Liver (tissue), 9 donors: Measurements from ENCODE around the gene OSBPL10. TPM values are rescaled to one million over a fixed set of nuclear protein-coding genes. Genes with fewer than 3 reads are reported as not detected.

Source experiments
- DNase-seq: peaks from one replicate; pipeline ENCODE4 v3.0.0-alpha.2; 2017; ENCODE audit warnings: low spot score
- H3K27ac ChIP-seq, 2 donors: one replicate each; pipeline ENCODE4 v1.7.0; 2013; ENCODE audit warnings: inconsistent platforms in 2 of 2, low read length in 2 of 2, control low read depth in 1 of 2, low read depth in 1 of 2, mild to moderate bottlenecking in 1 of 2
- H3K27me3 ChIP-seq, 4 donors: one replicate each; pipeline versions ENCODE4 v1.6.1 to v1.7.0; 2013; ENCODE audit warnings: low read length in 3 of 4, inconsistent platforms in 1 of 4, mild to moderate bottlenecking in 1 of 4, moderate library complexity in 1 of 4; ENCODE audit not compliant: control insufficient read depth in 4 of 4, insufficient read depth in 4 of 4
- H3K36me3 ChIP-seq, 4 donors: one replicate each; pipeline versions ENCODE4 v1.6.1 to v1.7.0; 2013; ENCODE audit warnings: low read length in 3 of 4, mild to moderate bottlenecking in 3 of 4, low read depth in 1 of 4, moderate library complexity in 1 of 4; ENCODE audit not compliant: control insufficient read depth in 4 of 4, insufficient read depth in 3 of 4
- H3K4me1 ChIP-seq, 4 donors: one replicate each; pipeline versions ENCODE4 v1.6.1 to v1.7.0; 2013; ENCODE audit warnings: low read length in 3 of 4, mild to moderate bottlenecking in 3 of 4, moderate library complexity in 1 of 4; ENCODE audit not compliant: control insufficient read depth in 4 of 4, insufficient read depth in 4 of 4
- H3K4me3 ChIP-seq, 3 donors: one replicate each; pipeline versions ENCODE4 v1.6.1 to v1.7.0; 2013; ENCODE audit warnings: low read length in 3 of 3, control low read depth in 1 of 3, low read depth in 1 of 3, mild to moderate bottlenecking in 1 of 3
- H3K9ac ChIP-seq, 2 donors: one replicate each; pipeline ENCODE4 v1.7.0; 2013; ENCODE audit warnings: low read length in 2 of 2, mild to moderate bottlenecking in 2 of 2, moderate library complexity in 2 of 2, control low read depth in 1 of 2, low read depth in 1 of 2
- H3K9me3 ChIP-seq, 4 donors: one replicate each; pipeline versions ENCODE4 v1.6.1 to v1.7.0; 2013; ENCODE audit warnings: low read length in 3 of 4; ENCODE audit not compliant: control insufficient read depth in 4 of 4
- CTCF ChIP-seq: fragments of 150-350 bp; IDR thresholded peaks from 2 replicates; pipeline ENCODE4 v1.5.1; 2017; ENCODE audit warnings: improper control_type of control experiment, low read depth, low read length; ENCODE audit not compliant: missing input control
- FOXA2 ChIP-seq: IDR thresholded peaks from 2 replicates; pipeline ENCODE4 v1.6.1; 2016; ENCODE audit warnings: antibody characterized with exemption
- HNF4A ChIP-seq, 2 donors: conservative IDR thresholded peaks; 2 replicates each; pipeline ENCODE4 v1.6.1; 2016; ENCODE audit warnings: antibody characterized with exemption in 2 of 2, mild to moderate bottlenecking in 2 of 2
- HNF4G ChIP-seq: IDR thresholded peaks from 2 replicates; pipeline ENCODE4 v1.6.1; 2016; ENCODE audit warnings: antibody characterized with exemption
- JUND ChIP-seq, 2 donors: IDR thresholded peaks; 2 replicates each; pipeline ENCODE4 v1.6.1; 2016; ENCODE audit warnings: antibody characterized with exemption in 2 of 2
- MAX ChIP-seq: IDR thresholded peaks from 2 replicates; pipeline ENCODE4 v1.6.1; 2016; ENCODE audit warnings: antibody characterized with exemption
- NR2F2 ChIP-seq: IDR thresholded peaks from 2 replicates; pipeline ENCODE4 v1.6.1; 2016; ENCODE audit warnings: antibody characterized with exemption
- RAD21 ChIP-seq, 2 donors: IDR thresholded peaks; 2 replicates each; pipeline ENCODE4 v1.6.1; 2016; ENCODE audit warnings: antibody characterized with exemption in 2 of 2, mild to moderate bottlenecking in 2 of 2
- REST ChIP-seq: IDR thresholded peaks from 2 replicates; pipeline ENCODE4 v1.6.1; 2016; ENCODE audit warnings: antibody characterized with exemption, mild to moderate bottlenecking
- RXRA ChIP-seq, 2 donors: IDR thresholded peaks; 2 replicates each; pipeline ENCODE4 v1.6.1; 2017 to 2018; ENCODE audit warnings: antibody characterized with exemption in 2 of 2, mild to moderate bottlenecking in 1 of 2
- SP1 ChIP-seq: IDR thresholded peaks from 2 replicates; pipeline ENCODE4 v1.6.1; 2018; ENCODE audit warnings: antibody characterized with exemption, mild to moderate bottlenecking
- YY1 ChIP-seq: IDR thresholded peaks from 2 replicates; pipeline ENCODE4 v1.6.1; 2016; ENCODE audit warnings: antibody characterized with exemption, mild to moderate bottlenecking
- WGBS: extraction: QIAGEN DNeasy Blood & Tissue Kit; methylation state at CpG from one replicate; pipeline ENCODE4 v1.1.7; 2013; 5-methylcytosine and 5-hydroxymethylcytosine counted together
- polyA plus RNA-seq, 2 donors: library from polyadenylated mRNA; stranded (reverse) in 1 of 2; unstranded in 1 of 2; fragments of 200-250 nt in 1 of 2; fragments of >200 nt in 1 of 2; fragmentation: Nextera tagmentation in 1 of 2; extraction: Ambion mirVana in 1 of 2; gene quantifications; one replicate each; pipeline versions ENCODE4 v1.2.1 to v1.2.3, GENCODE V29; 2013 to 2015
- total RNA-seq, 2 donors: library from RNA; depleted of rRNA; stranded (reverse); fragments of >200 nt; gene quantifications; one replicate each; pipeline ENCODE4 v1.2.3, GENCODE V29; 2014
- donor health status: healthy.
- donor health status: healthy.
- donor health status: healthy.
- donor health status: healthy.
- donor health status: healthy.

The OSBPL10 gene
- total and polyA plus RNA-seq, 4 donors: 0.75 to 4.0 (median 1.7) TPM

- Histone ChIP-seq H3K4me3 (no peak overlapping the region), H3K27me3 (no peaks in the 10 kb centered on the region), H3K9ac (no peak overlapping the region), H3K36me3 (no peaks in the 10 kb centered on the region), H3K9me3 (no peaks in the 10 kb centered on the region), H3K27ac (no peak overlapping the region), H3K4me1 (peaks cover 2 to 14% (median 14%) of the 10 kb centered on the region in 4 donors)
- no peak for DNase-seq
- WGBS: 80% methylated on average over 5 of the region's 5 CpGs
- no peak for TF ChIP-seq JUND (IDR thresholded peaks at IDR 0.05)
- TF ChIP-seq NR2F2: no peak
- no peak for TF ChIP-seq SP1
- TF ChIP-seq CTCF: no peak
- no peak for TF ChIP-seq MAX
- TF ChIP-seq RXRA (IDR thresholded peaks at IDR 0.05): no peak
- TF ChIP-seq HNF4A (conservative IDR thresholded peaks at IDR 0.05): no peak
- no peak for TF ChIP-seq YY1
- no peak for TF ChIP-seq HNF4G
- TF ChIP-seq REST: no peak
Measured at GRCh38 chr3:31735667-31736066, 245.4 kb downstream of the OSBPL10 start.

GRCh38 chr3:31733234-31733667, 247.8 kb downstream of the OSBPL10 start:
- 42% methylated on average over 4 of the region's 4 CpGs for WGBS
- Histone ChIP-seq H3K9ac (no peak overlapping the region), H3K4me3 (no peak overlapping the region), H3K27ac (no peak overlapping the region), H3K36me3 (no peaks in the 10 kb centered on the region), H3K4me1 (peaks cover 0 to 10% (median 10%) of the 10 kb centered on the region in 4 donors), H3K27me3 (no peaks in the 10 kb centered on the region), H3K9me3 (no peaks in the 10 kb centered on the region)
- no peak for DNase-seq
- TF ChIP-seq RXRA (IDR thresholded peaks at IDR 0.05) (no peak), SP1 (no peak), RAD21 (IDR thresholded peaks at IDR 0.05) (no peak), YY1 (no peak), CTCF (no peak), JUND (IDR thresholded peaks at IDR 0.05) (no peak), FOXA2 (no peak), MAX (no peak)
